GM18519 (cell line): ENCODE results near the gene ZNF772.
A peak's percentile ranks its signal among the peaks of the same experiment; 100 is the strongest.

Experiments used
- ATAC-seq: cut with Tn5 transposase; IDR thresholded peaks from one replicate; pipeline ENCODE4 v1.9.1; 2021; ENCODE audit warnings: mild to moderate bottlenecking, moderate library complexity; ENCODE audit not compliant: unreplicated experiment, low FRiP score

The ZNF772 gene

GRCh38 chr19:57436417-57436816 lies 40.9 kb downstream of the ZNF772 start:
- no peak for ATAC-seq

DNA sequence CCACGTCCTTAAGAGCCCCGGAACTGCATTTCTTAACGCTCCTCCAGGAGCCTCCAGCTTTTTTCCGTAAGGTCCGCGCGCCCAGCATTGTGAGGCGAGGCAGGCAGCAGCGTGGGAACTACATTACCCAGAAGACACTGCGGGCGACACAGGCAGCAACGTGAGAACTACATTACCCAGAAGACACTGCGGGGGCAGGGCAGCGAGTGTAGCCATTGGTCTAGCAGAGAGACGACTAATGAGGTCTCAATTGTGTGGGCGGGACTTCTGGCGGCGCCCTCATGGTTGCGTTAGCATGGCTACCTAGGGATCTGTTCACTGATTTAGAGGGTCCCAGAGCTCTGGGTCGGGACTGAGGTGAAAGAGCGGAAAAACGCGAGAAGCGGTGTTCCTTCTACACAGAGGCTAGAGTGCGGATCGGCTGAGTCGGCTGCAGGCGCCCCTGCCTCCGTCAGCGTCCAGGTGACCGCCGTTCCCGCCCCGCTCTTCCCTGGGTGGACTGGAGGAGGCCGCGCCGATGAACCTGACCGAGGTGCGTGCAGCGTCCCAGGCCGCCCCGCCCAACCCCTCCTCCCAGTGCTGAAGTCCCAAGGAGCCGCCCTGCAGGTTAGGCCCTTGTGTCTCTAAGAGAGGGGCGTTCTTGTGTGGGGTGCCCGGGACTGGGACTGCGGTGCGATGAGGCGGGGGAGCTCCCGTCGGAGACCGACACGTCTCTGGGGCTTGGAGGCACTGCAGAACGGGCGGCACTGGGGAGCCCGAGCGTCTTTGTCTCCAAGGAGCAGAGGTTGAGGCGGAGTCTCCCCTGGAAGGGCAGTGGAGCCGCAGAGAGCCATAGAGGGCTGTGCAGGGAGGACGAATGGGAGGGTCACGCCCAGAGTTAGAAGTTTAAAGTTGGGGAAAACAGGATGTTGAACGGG lies 42.0 kb downstream of the ZNF772 start, which contains the start of gene ZNF749:
Gene ZNF749, plus strand, starts transcription at position 264 of the 917 bp plus-strand sequence. Its CDS starts 254 bp downstream, at position 518.
- peak; percentile 91 for ATAC-seq

- ATAC-seq, result no peak
These were observed 42.8 kb downstream of the ZNF772 start for GRCh38 chr19:57434386-57435061.

GRCh38 chr19:57421037-57421436 lies 56.3 kb downstream of the ZNF772 start:
- ATAC-seq, result no peak

DNA sequence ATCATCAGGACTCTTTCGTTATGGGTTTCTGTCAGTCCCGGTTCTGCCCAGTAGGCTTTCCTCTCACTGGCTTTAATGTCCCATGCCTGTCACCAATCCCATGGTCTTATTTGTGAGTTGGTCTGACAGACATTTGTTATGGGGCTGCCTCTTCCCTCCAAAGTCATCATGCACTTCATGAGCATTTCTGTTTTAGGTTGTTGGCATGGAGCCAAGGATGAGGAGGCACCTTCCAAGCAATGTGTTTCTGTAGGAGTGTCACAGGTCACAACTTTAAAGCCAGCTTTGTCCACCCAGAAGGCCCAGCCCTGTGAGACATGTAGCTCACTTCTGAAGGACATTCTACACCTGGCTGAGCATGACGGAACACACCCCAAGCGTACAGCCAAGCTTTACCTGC lies 57.9 kb downstream of the ZNF772 start:
- no peak for ATAC-seq
